HuH-7 (cell line): Measurements from ENCODE around the gene FAM168B.

Experiments used
- DNase-seq: peaks from one replicate; pipeline ENCODE4 v3.0.0; 2011; ENCODE audit warnings: low spot score

Gene FAM168B

DNA sequence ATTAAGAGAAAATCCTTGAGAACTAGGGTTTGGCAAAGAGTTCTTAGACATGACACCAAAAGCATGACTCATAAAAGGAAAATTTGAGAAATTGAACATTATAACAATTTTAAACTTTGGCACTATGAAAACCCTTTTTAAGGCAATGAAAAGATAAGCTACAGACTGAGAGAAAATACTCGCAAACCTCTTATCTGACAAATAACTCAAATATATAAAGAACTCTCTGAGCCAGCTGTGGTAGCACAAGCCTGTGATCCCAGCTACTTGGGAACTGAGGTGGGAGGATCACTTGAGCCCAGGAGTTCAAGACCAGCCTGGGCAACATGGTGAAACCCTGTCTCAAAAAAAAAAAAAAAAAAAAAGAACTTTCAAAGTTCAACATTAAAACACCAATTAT lies 70.5 kb downstream of the FAM168B start:
- DNase-seq = no peak

DNA sequence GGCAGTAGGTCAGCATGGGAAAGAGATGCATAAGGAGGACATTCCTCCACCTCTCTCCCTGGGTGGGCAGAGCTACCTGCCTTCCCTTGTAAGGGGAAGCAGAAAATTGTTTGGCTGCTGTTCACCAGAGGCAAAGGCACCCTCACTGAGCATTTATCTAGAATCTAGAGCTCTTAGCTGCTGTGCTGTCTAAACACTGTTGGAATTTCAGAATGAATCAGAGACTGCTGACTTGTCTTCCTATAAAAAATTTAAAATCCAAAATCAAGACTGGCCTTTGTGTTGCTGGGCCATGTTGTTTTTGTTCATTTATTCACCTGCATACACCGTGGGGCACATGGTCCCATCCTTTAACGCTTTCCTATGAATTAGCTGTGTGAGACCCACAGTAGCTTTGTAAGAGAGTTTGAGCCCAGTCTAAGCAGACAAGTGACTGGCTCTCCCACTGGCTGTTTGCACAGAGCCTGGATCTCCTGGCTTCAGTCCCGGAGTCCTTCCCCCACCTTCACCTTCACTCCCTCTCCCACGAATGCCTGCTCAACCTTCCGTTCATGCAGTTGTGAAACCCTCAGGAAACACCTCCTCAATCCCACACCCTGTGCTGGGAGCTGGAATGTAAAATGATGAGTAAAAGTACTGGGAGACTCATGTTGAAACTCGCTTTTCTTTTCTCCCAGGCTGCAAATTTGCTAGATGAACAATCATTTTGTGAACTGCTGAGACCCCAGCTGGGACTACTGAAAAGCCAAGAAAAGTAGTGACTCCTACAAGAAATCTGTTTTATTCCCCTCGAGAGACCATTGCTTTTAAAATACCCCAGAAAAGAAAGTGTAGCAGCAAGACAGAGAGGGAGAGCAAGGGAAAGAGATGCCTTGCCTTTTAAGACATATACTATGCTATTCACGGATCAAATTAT lies 76.2 kb downstream of the FAM168B start:
- DNase-seq = no peak

DNA sequence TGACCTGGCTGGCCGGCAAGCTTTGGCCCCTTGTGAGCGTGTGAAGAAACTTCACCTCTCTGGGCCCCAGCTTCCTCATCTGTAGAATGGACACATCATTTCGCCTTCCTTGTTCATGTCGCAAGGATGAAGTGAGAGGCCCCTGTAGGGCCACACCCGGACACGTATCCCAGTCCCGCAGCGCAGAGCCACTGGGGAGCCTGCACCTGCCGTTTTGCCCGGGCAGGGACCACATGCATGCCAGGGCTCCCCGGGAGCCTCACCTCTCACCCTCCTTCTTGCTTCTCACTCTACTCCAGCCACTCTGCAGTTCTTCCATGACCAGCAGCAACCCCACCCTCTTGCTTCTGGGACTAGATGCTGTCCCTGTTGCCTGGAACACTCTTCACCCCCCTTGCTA lies 77.5 kb downstream of the FAM168B start:
- DNase-seq = no peak

DNA sequence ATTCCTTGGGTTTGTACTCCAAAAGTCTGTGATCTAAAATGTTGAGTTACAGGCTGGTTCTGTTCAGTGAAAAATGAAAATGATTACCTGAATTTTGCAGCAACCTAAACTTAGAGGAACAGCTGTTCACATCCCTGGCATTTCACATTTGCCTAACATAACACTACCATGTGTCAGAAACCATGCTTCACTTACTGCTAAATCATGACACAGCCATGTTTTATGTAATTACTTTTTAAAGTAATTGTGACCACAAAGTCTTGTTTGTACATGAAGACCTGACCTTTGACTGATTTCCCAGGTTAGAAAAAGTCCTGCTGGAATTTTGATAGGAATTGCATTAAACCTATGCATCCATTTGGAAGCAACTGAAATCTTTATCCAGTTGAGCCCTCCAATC lies 79.1 kb downstream of the FAM168B start:
- DNase-seq = no peak

DNA sequence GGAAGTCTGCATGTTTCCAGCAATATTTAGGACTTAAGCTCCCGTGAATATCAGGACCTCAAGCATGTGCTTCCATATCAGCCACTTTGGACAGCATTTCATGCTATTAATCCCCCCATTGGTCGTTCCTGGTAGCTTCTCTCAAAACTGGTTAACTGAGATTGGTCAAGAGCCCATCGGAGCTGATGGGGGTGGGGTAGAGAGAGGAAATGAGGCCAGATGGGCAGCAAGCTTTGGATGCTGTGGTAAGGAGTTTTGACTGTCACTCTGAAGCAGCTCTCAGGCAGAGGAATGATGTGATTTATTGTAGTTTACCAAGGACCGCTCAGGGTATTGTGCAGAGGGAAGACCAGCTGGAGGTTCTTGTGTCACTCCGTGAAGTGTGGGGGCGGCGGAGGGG lies 81.8 kb downstream of the FAM168B start:
- no peak for DNase-seq

DNA sequence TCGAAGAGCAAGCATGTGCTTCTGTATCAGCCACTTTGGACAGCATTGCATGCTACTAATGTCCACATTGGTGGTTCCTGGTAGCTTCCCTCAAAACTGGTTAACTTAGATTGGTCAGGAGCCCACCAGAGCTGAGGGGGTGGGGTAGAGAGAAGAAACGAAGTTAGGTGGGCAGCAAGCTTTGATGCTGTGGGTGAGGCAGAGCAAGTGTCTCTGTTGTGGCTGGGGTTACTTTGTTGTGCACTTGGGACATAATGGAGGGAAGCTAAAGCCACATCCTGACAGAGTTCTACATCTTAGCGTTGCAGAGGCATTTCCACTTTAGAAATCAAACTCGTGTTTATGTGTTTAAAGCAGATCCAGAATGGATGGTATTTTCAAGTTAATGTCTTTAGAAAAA lies 82.7 kb downstream of the FAM168B start:
- no peak for DNase-seq

DNA sequence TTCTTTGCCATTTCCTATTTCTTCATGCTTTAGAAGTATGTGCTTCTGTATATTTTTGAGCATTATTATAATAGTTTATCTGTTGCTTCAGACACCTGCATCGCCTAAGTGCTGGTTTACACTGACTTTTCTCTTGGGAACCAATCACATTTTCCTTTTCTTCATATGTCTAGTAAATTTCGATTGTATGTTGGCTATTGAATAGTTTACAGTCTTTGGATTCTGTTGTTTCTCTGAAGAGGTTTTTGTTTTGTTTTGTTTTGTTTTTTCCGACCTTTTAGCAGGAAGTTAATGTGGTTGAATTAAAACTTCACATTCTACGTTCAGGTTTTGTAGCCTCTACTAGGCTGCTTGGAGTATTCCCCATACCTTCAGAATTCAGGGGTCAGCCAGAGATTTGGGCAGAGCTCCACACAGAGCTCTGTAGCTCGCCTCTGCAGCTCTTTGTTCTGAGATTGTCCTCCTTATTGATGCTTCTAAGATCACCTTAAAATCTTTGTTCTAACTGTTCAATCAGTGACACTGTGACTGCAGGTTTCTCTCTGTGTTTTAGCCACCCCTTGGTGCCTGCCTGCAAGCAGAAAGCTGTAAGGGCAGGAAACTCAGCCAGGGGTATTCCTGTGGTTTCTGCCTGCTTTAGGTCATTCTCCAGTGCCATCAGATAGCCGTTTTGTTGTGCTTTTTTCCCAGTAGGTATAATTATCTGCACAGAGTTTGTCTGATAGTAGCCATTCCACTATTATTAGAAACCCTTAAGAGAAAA lies 83.4 kb downstream of the FAM168B start:
- no peak for DNase-seq

DNA sequence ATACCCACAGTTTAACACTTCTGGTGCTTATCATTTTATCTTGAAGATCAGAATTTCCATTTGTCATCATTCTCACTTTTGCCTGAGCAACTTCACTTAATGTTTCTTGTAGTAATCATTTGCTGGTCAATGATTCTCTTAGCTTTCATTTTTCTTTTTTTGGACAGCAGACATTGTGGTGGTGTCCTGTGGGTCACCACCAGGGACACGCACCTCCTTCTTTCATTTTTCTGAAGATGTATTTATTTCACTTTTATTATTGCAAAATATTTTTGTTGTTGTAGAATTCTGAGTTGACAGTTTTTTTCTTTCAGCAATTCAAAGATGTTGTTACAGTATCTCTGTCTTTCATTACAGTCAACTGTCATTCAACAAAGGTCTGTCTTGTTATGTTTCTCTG lies 84.3 kb downstream of the FAM168B start:
- DNase-seq = no peak

DNA sequence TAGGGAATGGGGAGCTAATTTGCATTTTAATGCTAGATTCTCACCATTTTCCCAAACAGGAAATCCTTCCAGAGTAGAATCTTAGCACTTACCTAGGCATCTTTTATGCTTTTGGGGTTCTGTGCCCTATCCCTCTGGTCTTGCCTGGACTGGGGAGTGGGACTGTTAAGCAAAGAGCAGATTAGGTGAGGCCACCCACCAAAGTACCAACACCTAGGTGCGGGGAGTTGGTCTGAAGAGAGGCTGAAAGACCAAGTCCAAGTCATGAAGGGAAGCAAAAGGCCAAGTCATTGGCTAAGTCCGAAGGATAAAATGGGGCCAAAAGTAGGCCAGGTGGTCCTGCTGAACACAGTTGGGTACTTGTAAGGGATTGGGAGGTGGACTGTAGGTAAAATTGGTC lies 86.7 kb downstream of the FAM168B start:
- no peak for DNase-seq

DNA sequence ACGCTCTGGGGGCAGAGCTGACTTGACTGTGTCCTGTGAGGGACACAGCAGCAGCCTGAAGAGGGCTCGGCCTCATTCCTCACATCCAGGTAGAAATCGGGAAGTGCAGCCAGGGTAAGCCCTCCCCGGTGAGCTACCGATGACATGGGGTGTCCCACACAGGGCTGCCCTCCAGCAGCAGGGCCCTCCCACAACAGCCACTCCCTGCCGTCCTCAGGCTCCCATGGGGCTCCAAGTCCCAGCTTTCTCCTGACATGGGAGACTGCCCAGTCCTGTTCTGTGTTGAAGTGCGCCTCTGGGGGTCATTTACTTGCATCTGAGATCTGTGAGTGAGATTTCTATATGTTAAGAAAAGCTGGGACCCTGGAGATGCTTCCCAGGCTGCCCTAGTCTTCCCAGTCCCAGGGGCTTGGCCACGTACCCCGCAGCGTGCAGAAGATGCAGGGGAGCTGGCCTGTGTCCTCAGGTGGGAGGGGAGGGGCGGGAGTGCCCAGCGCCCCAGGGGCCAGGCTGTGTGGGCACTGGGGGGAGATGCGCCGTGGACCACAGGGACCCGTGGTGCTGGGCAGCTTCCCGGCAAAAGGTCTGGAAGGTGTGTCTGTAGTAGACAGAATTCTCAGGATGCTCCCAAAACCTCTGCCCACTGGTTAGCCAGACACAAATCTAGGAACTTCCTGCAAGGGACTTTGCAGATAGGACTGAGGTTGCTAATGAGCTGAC lies 87.9 kb downstream of the FAM168B start:
- DNase-seq = no peak

DNA sequence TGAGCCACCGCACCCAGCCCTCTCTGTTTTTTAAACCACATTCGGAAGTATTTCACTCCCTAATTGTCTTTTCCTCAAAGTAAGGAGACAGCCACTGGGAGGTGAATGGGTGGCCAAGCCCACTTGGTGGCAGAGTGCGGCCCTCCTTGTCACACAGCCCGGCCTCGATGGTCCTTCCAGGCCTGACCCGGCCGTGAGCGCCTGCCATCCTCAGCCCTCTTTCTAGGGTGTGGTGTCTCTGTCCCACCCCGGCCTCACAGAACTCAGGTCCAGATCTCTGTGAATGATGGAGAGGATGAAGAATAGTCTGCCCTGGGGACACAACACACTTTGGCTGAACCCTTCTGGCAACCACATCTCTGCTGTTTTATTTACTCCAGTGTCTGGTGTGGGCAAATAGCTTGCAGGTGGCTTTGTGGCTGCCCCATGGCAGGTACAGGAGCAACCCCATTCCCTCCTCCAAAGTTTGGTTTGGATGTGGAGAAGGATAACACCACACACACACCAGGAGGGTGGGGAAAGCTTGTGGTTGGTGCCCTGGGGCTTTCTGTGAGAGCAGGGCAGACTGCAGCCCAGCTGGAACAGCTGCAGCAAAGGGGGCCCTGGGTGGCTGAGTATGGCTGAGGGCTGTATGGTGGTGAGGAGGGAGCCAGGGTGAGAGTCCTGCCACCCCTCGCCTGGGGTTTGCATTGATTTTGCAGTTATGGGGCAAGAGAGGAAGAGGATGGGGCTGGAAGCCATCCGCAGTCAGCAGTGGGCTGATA lies 88.6 kb downstream of the FAM168B start:
- DNase-seq = no peak

DNA sequence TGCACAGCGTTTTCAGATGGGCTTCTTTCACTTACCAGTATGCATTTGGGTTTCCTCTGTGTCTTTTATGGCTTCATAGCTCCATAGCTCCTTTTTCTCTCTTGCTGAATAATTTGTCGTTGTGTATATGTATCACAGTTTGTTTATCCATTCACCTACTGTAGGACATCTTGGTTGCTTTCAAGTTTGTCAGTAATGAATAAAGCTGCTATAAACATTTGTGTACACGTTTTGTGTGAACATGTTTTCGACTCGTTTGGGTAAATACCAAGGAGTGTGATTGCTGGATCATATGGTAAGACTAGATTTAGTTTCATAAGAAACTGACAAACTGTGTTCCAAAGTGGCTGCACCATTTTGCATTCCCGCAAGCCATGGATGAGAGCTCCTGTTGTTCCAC lies 94.7 kb downstream of the FAM168B start:
- no peak for DNase-seq
